Chondrocyte (in vitro differentiated cells): Measurements from ENCODE around the gene COX6A2. TPM values are rescaled to one million over a fixed set of nuclear protein-coding genes. Genes with fewer than 3 reads are reported as not detected.

Source experiments
- DNase-seq: peaks from one replicate; pipeline ENCODE4 v3.0.0; 2021; ENCODE audit warnings: mixed read lengths, low spot score
- H3K27ac Mint-ChIP-seq: one replicate; pipeline ENCODE4 v1.8.0; 2021; ENCODE audit warnings: mild to moderate bottlenecking, moderate library complexity, mixed read lengths; ENCODE audit not compliant: unreplicated experiment
- H3K27me3 Mint-ChIP-seq: 2 replicates; pipeline ENCODE4 v1.8.0; 2021; ENCODE audit warnings: low read depth, mixed read lengths
- H3K36me3 Mint-ChIP-seq: 2 replicates; pipeline ENCODE4 v1.8.0; 2021; ENCODE audit warnings: low read depth, mixed read lengths
- H3K4me1 Mint-ChIP-seq: 2 replicates; pipeline ENCODE4 v1.8.0; 2021; ENCODE audit warnings: low read depth, mild to moderate bottlenecking, mixed read lengths
- H3K4me3 Mint-ChIP-seq: one replicate; pipeline ENCODE4 v1.8.0; 2021; ENCODE audit warnings: mild to moderate bottlenecking, moderate library complexity, mixed read lengths; ENCODE audit not compliant: unreplicated experiment
- H3K9me3 Mint-ChIP-seq: 2 replicates; pipeline ENCODE4 v1.8.0; 2021; ENCODE audit warnings: low read depth, mixed read lengths
- CTCF ChIP-seq: fragments of 200-600 bp; sonication (generic); IDR thresholded peaks from 2 replicates; pipeline ENCODE4 v1.5.0; 2021; ENCODE audit warnings: antibody characterized with exemption, mild to moderate bottlenecking, moderate library complexity
- total RNA-seq: library from RNA; stranded (reverse); gene quantifications from 3 replicates; pipeline ENCODE4 v1.2.1, GENCODE V29; 2021

COX6A2 gene
- total RNA-seq, 1 donor from 2014 or later = not detected

DNA sequence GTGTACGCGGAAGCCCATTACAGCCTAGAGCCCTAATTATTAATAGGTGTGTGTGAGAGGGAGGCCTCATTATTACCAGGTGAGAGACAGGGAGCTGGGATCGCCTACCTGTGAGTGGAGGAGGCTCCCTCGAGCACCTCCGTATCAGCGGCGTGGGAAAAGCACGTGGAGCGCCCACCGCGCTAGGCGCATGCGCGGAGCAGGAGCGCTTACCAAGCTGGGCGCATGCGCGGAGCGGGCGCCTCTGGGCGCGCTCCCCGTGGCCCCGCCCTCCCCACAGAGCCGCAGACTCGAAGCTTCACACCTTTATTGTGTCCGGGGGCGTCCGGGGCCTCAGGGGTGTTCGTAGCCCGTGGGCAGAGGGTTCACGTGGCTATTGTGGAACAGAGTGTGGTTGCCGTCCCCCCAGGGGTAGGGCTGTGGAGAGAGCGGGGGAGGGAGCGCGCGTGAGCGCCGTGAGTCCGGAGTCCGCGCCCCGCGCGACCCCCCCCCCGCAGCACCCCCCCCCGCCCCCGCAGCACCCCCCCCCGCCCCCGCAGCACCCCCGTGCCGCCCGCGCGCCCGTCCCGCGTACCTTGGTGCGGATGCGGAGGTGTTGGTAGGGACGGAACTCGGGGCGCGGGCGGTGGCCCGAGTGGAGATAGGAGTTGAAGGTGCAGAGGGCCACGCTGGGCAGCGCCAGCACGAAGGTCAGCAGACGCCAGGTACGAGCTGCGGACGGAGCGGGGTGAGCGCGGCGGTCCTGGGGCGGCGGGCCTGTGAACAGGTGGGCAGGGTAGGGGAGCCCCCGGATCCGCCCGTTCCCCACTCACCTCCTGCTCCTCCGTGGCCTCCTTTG lies 500 bp downstream of the COX6A2 start:
- Mint-ChIP-seq H3K36me3 (no peaks in the 10 kb centered on the region), H3K9me3 (no peaks in the 10 kb centered on the region), H3K4me1 (no peaks in the 10 kb centered on the region), H3K4me3 (no peak overlapping the region), H3K27me3 (peaks cover 47% of the 10 kb centered on the region), H3K27ac (no peak overlapping the region)
- no peak for TF ChIP-seq CTCF
- peak; percentile 94 for DNase-seq

GRCh38 chr16:31423801-31424200 lies 4.4 kb downstream of the COX6A2 start:
- no peaks in the 10 kb centered on the region for H3K9me3 Mint-ChIP-seq
- H3K36me3 Mint-ChIP-seq = no peaks in the 10 kb centered on the region
- H3K4me1 Mint-ChIP-seq = no peaks in the 10 kb centered on the region
- no peak overlapping the region for H3K27ac Mint-ChIP-seq
- H3K4me3 Mint-ChIP-seq = no peak overlapping the region
- TF ChIP-seq CTCF = no peak
- DNase-seq = peak; percentile 67
- H3K27me3 Mint-ChIP-seq = peaks cover 47% of the 10 kb centered on the region

- Mint-ChIP-seq H3K27ac (no peak overlapping the region), H3K36me3 (no peaks in the 10 kb centered on the region), H3K27me3 (peaks cover 43% of the 10 kb centered on the region), H3K9me3 (peaks cover 1% of the 10 kb centered on the region), H3K4me3 (no peak overlapping the region), H3K4me1 (no peaks in the 10 kb centered on the region)
- no peak for TF ChIP-seq CTCF
- peak; percentile 20 for DNase-seq
Observed at GRCh38 chr16:31423241-31423640, 4.9 kb downstream of the COX6A2 start.

DNA sequence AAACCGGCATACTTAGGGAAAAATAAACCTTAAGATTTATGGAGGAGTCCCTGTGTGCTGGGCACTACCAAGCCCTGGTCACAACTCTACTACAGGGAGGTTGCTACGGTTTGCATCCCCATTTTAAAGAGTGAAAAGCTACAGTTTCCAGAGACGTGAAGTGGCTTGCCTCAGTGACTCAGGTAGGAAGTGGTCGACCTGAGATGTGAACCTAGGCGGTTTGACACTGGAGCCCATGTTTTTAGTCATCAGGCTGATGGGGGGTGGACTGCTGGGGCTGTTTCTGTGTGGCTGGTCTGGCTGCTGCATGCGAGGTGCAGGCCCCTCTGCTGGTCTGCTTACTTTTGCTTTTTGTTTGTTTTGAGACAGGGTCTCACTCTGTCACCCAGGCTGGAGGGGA lies 6.6 kb downstream of the COX6A2 start:
- H3K4me1 Mint-ChIP-seq = no peaks in the 10 kb centered on the region
- H3K9me3 Mint-ChIP-seq = peaks cover 6% of the 10 kb centered on the region
- no peak overlapping the region for H3K27ac Mint-ChIP-seq
- no peaks in the 10 kb centered on the region for H3K36me3 Mint-ChIP-seq
- DNase-seq = peak; percentile 39
- TF ChIP-seq CTCF = no peak
- H3K4me3 Mint-ChIP-seq = no peak overlapping the region
- H3K27me3 Mint-ChIP-seq = peaks cover 41% of the 10 kb centered on the region

- H3K4me1 Mint-ChIP-seq = no peaks in the 10 kb centered on the region
- no peak for DNase-seq
- no peak overlapping the region for H3K4me3 Mint-ChIP-seq
- no peak overlapping the region for H3K27ac Mint-ChIP-seq
- H3K9me3 Mint-ChIP-seq = peaks cover 6% of the 10 kb centered on the region
- H3K36me3 Mint-ChIP-seq = no peaks in the 10 kb centered on the region
- TF ChIP-seq CTCF = no peak
- H3K27me3 Mint-ChIP-seq = peaks cover 36% of the 10 kb centered on the region
Observed at GRCh38 chr16:31420037-31420436, 8.1 kb downstream of the COX6A2 start.
